HCT116 (cell line): ENCODE data around the gene ATG10. TPM values are rescaled to one million over a fixed set of nuclear protein-coding genes. Genes with fewer than 3 reads are reported as not detected.

ENCODE experiments used
- ATAC-seq: fragments of 200-7000 bp; cut with Tn5 transposase; 2 replicates; pipeline ENCODE4 v1.9.1; 2020; ENCODE audit warnings: mild to moderate bottlenecking, moderate library complexity
- BruUV-seq: library from RNA; stranded (reverse); fragments of 400-500 nt; replicated peaks from 2 replicates; lab custom pipeline; 2021; lab: Mats Ljungman, UMichigan
- CTCF ChIA-PET: fragments of 300-600 bp; sonication (Branson Sonifier 250); formaldehyde crosslinking; loops from one replicate; lab custom pipeline; 2021; ENCODE audit warnings: antibody characterized with exemption; lab: Charles Lee
- POLR2A ChIA-PET: fragments of 300-600, 350-600 bp; sonication (Branson Sonifier 250); formaldehyde crosslinking; loops from one replicate; lab custom pipeline; 2021; ENCODE audit warnings: antibody characterized with exemption; lab: Charles Lee
- RAD21 ChIA-PET, 2 experiments: fragments of 300-600 bp; sonication (Branson Sonifier 250); formaldehyde crosslinking; loops; one replicate each; lab custom pipeline; 2023; ENCODE audit warnings: low total read pairs in 2 of 2; ENCODE audit not compliant: uncharacterized antibody in 2 of 2, unreplicated experiment in 2 of 2, low non-redundant PET in 1 of 2; lab: Charles Lee
- DNase-seq: peaks from one replicate; pipeline ENCODE4 v3.0.0-alpha.2; 2010; ENCODE audit warnings: low read depth, low spot score
- H2AFZ ChIP-seq: fragments of 200-600 bp; shearing (Covaris generic), sonication (generic); 2 replicates; pipeline ENCODE4 v1.6.1; 2017; ENCODE audit warnings: low read depth, mixed run types, mixed read lengths, antibody characterized with exemption, low read length; ENCODE audit not compliant: poor library complexity, severe bottlenecking
- H3K27ac ChIP-seq: 2 replicates; pipeline ENCODE4 v1.5.1; 2012; ENCODE audit warnings: low read depth, low read length
- H3K27me3 ChIP-seq: fragments of 200-600 bp; sonication (generic); 2 replicates; pipeline ENCODE4 v1.6.1; 2016; ENCODE audit warnings: mixed run types, low read length, mixed read lengths; ENCODE audit not compliant: insufficient read depth
- H3K36me3 ChIP-seq, 2 experiments: fragments of 200-500 bp in 1 of 2; fragments of 200-600 bp in 1 of 2; sonication (Bioruptor generic) in 1 of 2; sonication (generic) in 1 of 2; 2 replicates each; pipeline versions ENCODE4 v1.5.1 to v1.6.1; 2014 to 2016; ENCODE audit warnings: low read length in 2 of 2, inconsistent platforms in 1 of 2, mixed read lengths in 1 of 2, mixed run types in 1 of 2; ENCODE audit not compliant: insufficient read depth in 2 of 2, control insufficient read depth in 1 of 2
- H3K4me1 ChIP-seq, 2 experiments: fragments of 200-600 bp in 1 of 2; sonication (generic) in 1 of 2; 2 replicates each; pipeline versions ENCODE4 v1.5.1 to v1.6.1; 2012 to 2017; ENCODE audit warnings: low read length in 2 of 2, inconsistent platforms in 1 of 2, mild to moderate bottlenecking in 1 of 2, mixed read lengths in 1 of 2, mixed run types in 1 of 2, moderate library complexity in 1 of 2; ENCODE audit not compliant: insufficient read depth in 2 of 2, control insufficient read depth in 1 of 2
- H3K4me2 ChIP-seq: fragments of 200-600 bp; sonication (generic); 2 replicates; pipeline ENCODE4 v1.6.1; 2017; ENCODE audit warnings: mixed run types, low read length, mixed read lengths
- H3K4me3 ChIP-seq, 2 experiments: fragments of 200-600 bp in 1 of 2; sonication (generic) in 1 of 2; replicated peaks in 1 of 2; 2 replicates each; pipeline ENCODE4 v1.5.1; 2011 to 2016; ENCODE audit warnings: low read length in 2 of 2, control low read depth in 1 of 2, low read depth in 1 of 2, mild to moderate bottlenecking in 1 of 2, mixed read lengths in 1 of 2, mixed run types in 1 of 2
- H3K79me2 ChIP-seq: fragments of 200-600 bp; sonication (generic); 2 replicates; pipeline ENCODE4 v1.6.1; 2017; ENCODE audit warnings: mild to moderate bottlenecking, mixed run types, low read length, moderate library complexity, mixed read lengths; ENCODE audit not compliant: insufficient read depth
- H3K9ac ChIP-seq: fragments of 200-600 bp; sonication (generic); 2 replicates; pipeline ENCODE4 v1.6.1; 2016; ENCODE audit warnings: low read length, mixed read lengths
- H3K9me2 ChIP-seq: fragments of 200-600 bp; sonication (generic), shearing (Covaris generic); 2 replicates; pipeline ENCODE4 v1.6.1; 2017; ENCODE audit warnings: mixed run types, mild to moderate bottlenecking, moderate library complexity; ENCODE audit not compliant: insufficient read depth
- H3K9me3 ChIP-seq, 2 experiments: fragments of 200-500 bp in 1 of 2; fragments of 200-600 bp in 1 of 2; sonication (Bioruptor generic) in 1 of 2; sonication (generic) in 1 of 2; 2 replicates each; pipeline ENCODE4 v1.6.1; 2014 to 2017; ENCODE audit warnings: low read length in 2 of 2, mixed read lengths in 2 of 2, inconsistent platforms in 1 of 2, low read depth in 1 of 2, mild to moderate bottlenecking in 1 of 2, mixed run types in 1 of 2, moderate library complexity in 1 of 2; ENCODE audit not compliant: control insufficient read depth in 1 of 2, insufficient read depth in 1 of 2
- H4K20me1 ChIP-seq: fragments of 200-600 bp; sonication (generic), shearing (Covaris generic); 2 replicates; pipeline ENCODE4 v1.6.1; 2017; ENCODE audit warnings: mixed run types, mild to moderate bottlenecking, moderate library complexity; ENCODE audit not compliant: insufficient read depth
- ATF3 ChIP-seq: IDR thresholded peaks from 2 replicates; pipeline ENCODE4 v1.6.1; 2012
- CBX3 ChIP-seq: IDR thresholded peaks from 2 replicates; pipeline ENCODE4 v1.6.1; 2012; ENCODE audit warnings: low read depth
- CEBPB ChIP-seq: IDR thresholded peaks from 2 replicates; pipeline ENCODE4 v1.6.1; 2012; ENCODE audit warnings: low read depth
- EGR1 ChIP-seq: IDR thresholded peaks from 2 replicates; pipeline ENCODE4 v1.6.1; 2012; ENCODE audit warnings: low read depth
- ELF1 ChIP-seq: IDR thresholded peaks from 2 replicates; pipeline ENCODE4 v1.6.1; 2012; ENCODE audit warnings: low read depth, borderline replicate concordance
- EZH2phosphoT487 ChIP-seq: fragments of 200-600 bp; IDR thresholded peaks from 2 replicates; pipeline ENCODE4 v1.6.1; 2018; ENCODE audit warnings: antibody characterized with exemption, borderline replicate concordance
- FOSL1 ChIP-seq: IDR thresholded peaks from 2 replicates; pipeline ENCODE4 v1.6.1; 2012; ENCODE audit warnings: low read depth
- MAX ChIP-seq: IDR thresholded peaks from 2 replicates; pipeline ENCODE4 v1.6.1; 2012
- REST ChIP-seq: IDR thresholded peaks from 2 replicates; pipeline ENCODE4 v1.6.1; 2012; ENCODE audit warnings: low read depth
- SP1 ChIP-seq: IDR thresholded peaks from 2 replicates; pipeline ENCODE4 v1.6.1; 2012; ENCODE audit warnings: low read depth
- SRF ChIP-seq: IDR thresholded peaks from 2 replicates; pipeline ENCODE4 v1.6.1; 2012; ENCODE audit warnings: low read depth
- TCF7L2 ChIP-seq: IDR thresholded peaks from 2 replicates; pipeline ENCODE4 v1.7.0; 2011; ENCODE audit warnings: borderline replicate concordance, inconsistent platforms; ENCODE audit not compliant: insufficient read depth, insufficient read length; ENCODE audit errors: extremely low read depth
- YY1 ChIP-seq: IDR thresholded peaks from 2 replicates; pipeline ENCODE4 v1.6.1; 2011; ENCODE audit warnings: low read length, low read depth, moderate library complexity, mild to moderate bottlenecking; ENCODE audit not compliant: insufficient replicate concordance; ENCODE audit errors: extremely low read depth
- ZBTB33 ChIP-seq: IDR thresholded peaks from 2 replicates; pipeline ENCODE4 v1.6.1; 2011; ENCODE audit warnings: mild to moderate bottlenecking, low read length, moderate library complexity; ENCODE audit not compliant: insufficient replicate concordance; ENCODE audit errors: extremely low read depth
- ZFX ChIP-seq: fragments of 450-650 bp; IDR thresholded peaks from 2 replicates; pipeline ENCODE4 v1.6.1; 2017
- ZNF274 ChIP-seq: fragments of 200-500 bp; sonication (Bioruptor generic); IDR thresholded peaks from 2 replicates; pipeline ENCODE4 v1.6.1; 2014; ENCODE audit warnings: mild to moderate bottlenecking, low read depth, low read length, inconsistent platforms
- intact Hi-C: fragments of 100-400 bp; cut with micrococcal nuclease; formaldehyde crosslinking; loops from 2 replicates; pipeline ENCODE4 v1.10.0; 2022
- total RNA-seq: library from RNA; stranded (reverse); gene quantifications from one replicate; pipeline ENCODE4 v1.2.1, GENCODE V29; 2021; ENCODE audit not compliant: unreplicated experiment

Gene ATG10
- total RNA-seq, 1 experiment from 2014 or later: 9.4 TPM

GRCh38 chr5:82169892-82170291 is 198.1 kb downstream of the ATG10 start:
- intact Hi-C loops: loop anchor here (5.0 kb wide), 2 partner anchors 63 to 868 kb away; partner anchors contain the start of gene ZCCHC9
- no peaks in the 10 kb centered on the region for H3K79me2 ChIP-seq
- H4K20me1 ChIP-seq: no peaks in the 10 kb centered on the region
- H3K4me3 ChIP-seq: no peak overlapping the region
- no peaks in the 10 kb centered on the region for H3K27me3 ChIP-seq
- H2AFZ ChIP-seq: no peak overlapping the region
- no peaks in the 10 kb centered on the region for H3K9me2 ChIP-seq
- no peaks in the 10 kb centered on the region for H3K4me1 ChIP-seq
- H3K27ac ChIP-seq: no peak overlapping the region
- no TSS peak for BruUV-seq
- ChIA-PET RAD21 (no interaction called here), CTCF (no interaction called here), POLR2A (no interaction called here)
- no peak overlapping the region for H3K9ac ChIP-seq
- H3K4me2 ChIP-seq: no peak overlapping the region
- H3K9me3 ChIP-seq: no peaks in the 10 kb centered on the region
- no peaks in the 10 kb centered on the region for H3K36me3 ChIP-seq
- DNase-seq: no peak
- ATAC-seq: no peak
- no peak for TF ChIP-seq ATF3
- TF ChIP-seq SP1: no peak
- TF ChIP-seq EGR1: no peak
- TF ChIP-seq MAX: no peak
- no peak for TF ChIP-seq FOSL1
- TF ChIP-seq EZH2phosphoT487: no peak
- no peak for TF ChIP-seq SRF
- TF ChIP-seq TCF7L2: no peak
- no peak for TF ChIP-seq REST
- TF ChIP-seq CEBPB: no peak
- no peak for TF ChIP-seq ZNF274
- no peak for TF ChIP-seq YY1
- TF ChIP-seq ZBTB33: no peak
- no peak for TF ChIP-seq ZFX
- no peak for TF ChIP-seq ELF1
- TF ChIP-seq CBX3: no peak
